Dermis blood vessel endothelial cell (primary cell): ENCODE results near the gene CA9. TPM values are rescaled to one million over a fixed set of nuclear protein-coding genes. Genes with fewer than 3 reads are reported as not detected.

Experiments used
- DNase-seq: peaks from one replicate; pipeline ENCODE4 v3.0.0; 2010
- total RNA-seq: library from RNA; depleted of rRNA; stranded (reverse); fragments of >200 nt; gene quantifications from 2 replicates; pipeline ENCODE4 v1.2.3, GENCODE V29; 2014

The CA9 gene
- total RNA-seq, 1 donor from 2014 or later: not detected

- peak; percentile 41 for DNase-seq
Observed at GRCh38 chr9:35675732-35676392, 2.1 kb downstream of the CA9 start.

- DNase-seq: no peak
Observed at GRCh38 chr9:35679091-35679490, 5.4 kb downstream of the CA9 start.

DNA sequence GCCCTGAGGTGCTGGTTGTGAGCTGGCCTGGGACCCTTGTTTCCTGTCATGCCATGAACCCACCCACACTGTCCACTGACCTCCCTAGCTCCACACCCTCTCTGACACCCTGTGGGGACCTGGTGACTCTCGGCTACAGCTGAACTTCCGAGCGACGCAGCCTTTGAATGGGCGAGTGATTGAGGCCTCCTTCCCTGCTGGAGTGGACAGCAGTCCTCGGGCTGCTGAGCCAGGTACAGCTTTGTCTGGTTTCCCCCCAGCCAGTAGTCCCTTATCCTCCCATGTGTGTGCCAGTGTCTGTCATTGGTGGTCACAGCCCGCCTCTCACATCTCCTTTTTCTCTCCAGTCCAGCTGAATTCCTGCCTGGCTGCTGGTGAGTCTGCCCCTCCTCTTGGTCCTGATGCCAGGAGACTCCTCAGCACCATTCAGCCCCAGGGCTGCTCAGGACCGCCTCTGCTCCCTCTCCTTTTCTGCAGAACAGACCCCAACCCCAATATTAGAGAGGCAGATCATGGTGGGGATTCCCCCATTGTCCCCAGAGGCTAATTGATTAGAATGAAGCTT, 6.1 kb downstream of the CA9 start:
- no peak for DNase-seq

GRCh38 chr9:35680331-35681105, 6.8 kb downstream of the CA9 start:
- no peak for DNase-seq

DNA sequence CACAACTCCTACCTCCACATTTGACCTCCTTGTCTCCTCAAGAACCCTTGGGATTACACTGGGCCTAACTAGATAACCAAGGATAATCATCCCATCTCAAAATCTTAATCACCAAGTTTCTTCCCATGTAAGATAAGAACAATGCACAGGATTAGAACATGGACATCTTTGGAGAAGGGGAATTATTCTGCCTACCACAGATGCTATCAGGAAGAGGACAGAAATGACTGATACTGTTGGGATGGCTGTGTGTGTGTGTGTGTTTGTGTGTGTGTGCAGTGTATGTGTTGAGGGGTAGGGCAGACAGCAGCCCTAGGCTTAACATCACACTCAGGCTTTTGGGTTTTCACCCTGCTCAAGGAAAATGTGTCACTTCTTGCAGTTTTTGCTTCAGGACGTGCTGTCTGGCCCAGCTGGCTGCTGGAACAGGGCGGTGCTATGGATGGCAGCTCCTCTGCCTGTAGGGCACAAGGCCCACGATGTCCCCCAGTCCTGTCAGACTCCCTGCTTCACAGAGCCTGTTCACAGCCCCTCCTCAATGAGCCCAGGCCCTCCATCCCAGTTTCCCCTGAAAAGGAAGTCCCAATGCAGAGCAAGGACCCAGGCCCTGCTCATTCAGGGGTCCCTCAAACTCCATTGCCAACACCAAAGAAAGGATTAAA, 7.7 kb downstream of the CA9 start:
- no peak for DNase-seq

DNA sequence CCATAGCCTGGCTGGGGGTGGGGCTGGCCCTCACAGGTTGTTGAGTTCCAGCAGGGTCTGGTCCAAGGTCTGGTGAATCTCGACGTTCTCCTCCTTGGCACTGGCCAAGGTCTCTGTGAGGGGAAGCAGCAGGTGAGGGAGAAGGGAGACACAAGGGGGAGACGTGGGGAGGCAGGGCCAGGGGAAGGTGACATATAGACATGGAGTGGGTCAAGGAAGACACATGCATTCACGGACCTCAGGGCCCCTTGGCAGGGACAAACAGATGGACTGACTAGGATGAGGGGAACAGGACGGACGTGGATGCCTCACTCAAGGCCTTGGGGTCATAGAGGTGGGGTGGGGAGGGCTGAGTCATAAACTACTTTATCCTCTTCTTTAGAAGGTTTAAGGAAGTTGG, 8.3 kb downstream of the CA9 start:
- no peak for DNase-seq

- no peak for DNase-seq
Observed at GRCh38 chr9:35682520-35683315, 9.0 kb downstream of the CA9 start.

DNA sequence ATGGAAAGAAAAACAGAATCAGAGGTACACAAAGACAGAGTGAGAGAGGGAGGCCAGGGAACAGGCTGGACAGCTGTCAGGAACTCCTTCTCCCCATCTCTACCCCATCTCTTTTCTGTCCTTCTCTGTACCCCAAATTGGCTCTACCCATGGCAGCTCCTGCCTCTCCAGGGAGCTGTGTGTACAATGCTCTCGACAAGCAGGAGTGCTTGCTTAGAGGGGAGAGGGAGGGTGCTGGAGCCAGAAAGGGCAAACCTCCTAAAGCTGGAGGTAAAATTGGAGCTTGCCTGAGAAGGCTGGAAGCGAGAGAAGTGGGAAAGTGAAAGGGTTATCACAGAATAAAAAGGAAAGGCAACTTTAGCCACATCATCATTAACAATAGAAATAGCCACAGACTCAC, 9.6 kb downstream of the CA9 start:
- no peak for DNase-seq

GRCh38 chr9:35684921-35685320, 11.2 kb downstream of the CA9 start:
- DNase-seq: no peak

DNA sequence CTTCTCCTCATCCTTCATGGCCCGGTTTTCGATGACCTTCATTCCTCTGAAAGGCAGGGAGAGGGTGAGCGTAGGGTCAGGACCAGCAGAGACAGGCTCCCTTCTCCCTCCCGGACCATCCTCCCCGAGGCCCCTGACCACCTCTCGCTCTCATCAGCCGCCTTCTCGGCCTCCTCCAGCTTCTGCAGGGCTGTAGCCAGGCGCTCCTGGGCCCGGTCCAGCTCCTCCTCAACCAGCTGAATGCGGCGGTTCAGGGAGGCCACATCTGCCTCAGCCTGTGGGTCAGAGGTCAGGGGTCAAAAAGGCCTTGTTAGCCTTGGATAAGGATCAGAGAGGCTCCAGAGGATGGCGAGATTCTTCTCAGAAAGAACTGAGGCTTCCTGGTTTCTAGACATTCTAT, 11.8 kb downstream of the CA9 start:
- no peak for DNase-seq

DNA sequence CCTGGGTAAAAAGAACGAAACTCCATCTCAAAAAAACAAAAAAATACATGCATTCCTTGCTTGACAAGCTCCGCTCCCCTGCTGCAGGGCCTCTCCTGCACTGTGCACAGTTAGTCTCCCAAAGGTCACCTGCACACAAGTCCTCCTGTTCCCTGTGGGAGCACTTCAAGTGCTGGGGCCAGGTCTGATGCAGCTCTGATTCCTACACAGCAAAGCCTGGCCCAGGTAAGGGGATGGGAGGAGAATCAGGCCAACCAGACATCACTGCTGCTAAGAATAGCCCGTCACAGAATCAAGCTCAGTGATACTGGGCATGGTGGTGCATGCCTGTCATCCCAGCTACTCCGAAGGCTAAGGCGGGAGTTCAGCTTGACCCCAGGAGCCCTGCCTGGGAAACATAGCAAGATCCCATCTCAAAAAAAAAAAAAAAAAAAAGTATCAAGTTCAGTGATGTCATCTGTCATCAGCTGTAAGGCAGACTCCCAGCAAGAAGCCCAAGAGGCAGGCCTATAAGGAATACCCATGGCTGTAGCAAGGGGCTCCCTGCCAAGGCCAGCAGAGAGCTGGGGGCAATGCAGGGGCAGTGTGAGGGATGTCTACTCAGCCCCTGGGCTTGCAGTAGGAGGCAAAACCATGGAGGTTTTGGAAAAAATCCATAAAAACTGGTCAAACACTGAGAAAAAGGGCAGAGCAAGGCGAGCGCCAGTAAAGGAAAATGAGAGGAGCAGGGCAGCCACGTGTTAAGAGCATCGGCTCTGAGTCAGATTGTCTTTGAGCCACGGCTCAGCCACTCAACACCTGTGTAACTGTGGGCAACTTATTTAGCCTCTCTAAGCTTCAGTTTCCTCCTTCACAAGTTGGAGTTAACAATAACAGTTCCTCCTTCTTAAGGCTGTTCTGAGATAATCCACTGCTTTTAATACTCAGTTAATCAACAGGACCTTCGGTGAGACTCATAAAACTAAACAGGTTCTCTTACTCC, 12.8 kb downstream of the CA9 start:
- no peak for DNase-seq

GRCh38 chr9:35687306-35687705, 13.6 kb downstream of the CA9 start:
- DNase-seq: no peak

DNA sequence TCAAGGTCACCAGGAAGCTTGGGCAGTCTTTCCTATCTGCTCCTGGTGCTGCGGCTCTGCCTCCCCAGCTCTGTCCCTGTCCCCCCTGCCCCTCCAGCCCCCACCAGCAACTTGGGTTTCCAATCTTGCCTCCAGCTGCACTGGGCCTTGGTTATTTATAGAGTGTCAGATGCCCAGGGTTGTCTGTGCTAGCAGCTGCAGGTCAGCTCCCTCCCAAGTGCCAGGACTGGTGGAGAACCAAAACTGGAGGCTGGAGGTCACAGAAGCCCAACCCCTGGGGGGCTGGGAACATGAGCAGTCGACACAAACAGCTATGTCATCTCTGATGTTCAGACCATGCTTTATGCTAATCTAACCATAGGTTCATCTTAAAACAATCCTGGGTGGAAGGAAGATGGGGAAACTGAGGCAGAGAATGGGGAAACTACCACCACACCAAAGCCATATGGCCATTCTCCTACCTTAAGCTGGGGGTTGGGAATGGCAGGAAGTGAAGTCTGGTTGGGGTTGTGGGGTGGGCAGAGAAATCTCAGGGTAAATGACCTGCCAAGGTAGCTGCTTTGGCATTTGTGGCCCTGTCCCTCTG, 14.3 kb downstream of the CA9 start:
- DNase-seq: no peak

DNA sequence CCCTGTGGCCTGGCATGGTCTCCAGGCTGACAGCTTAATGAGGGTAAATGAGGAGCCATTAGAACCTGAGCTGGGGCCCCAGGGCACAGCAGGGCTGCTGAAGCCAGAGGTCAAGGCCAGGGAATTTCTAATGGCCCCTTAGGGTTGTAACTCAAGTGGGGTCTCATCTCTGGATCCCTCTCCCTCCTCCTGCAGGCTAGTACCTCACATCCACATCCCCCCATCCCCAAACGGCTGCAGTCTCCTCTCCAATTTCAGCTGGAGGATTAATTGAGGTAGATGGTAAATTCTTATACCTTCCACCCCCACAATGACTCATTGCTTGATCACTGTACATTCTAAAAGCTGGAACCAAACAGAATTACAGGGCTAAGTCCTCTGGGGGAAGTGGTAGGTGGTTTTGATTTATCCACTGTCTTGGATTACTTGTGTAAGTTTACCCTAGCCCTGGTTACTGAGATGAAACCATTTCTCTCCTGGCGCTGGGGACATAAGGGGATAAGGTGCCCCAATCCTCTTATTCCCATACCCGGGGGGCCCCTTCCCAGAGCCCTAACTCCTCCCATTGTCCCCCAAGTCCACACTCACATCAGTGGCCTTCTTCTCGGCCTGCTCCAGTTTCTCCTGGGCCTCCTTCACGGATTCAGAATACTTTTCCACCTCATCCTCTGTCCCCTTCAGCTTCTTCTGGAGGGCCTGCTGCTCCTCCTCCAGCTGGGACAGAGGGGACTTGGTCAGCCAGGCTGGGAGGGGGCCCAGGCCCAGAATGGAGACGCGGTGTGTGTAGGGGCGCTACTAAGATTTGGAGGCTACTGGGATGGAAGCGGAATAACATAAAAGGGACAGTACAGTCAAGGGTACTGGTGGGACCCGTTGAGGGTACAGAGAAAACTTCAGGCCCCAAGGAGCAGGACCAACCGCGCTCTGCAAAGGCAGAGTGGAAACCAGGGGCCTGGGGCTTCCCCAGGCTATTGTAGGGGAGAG, 15.1 kb downstream of the CA9 start:
- DNase-seq: peak; percentile 59

DNA sequence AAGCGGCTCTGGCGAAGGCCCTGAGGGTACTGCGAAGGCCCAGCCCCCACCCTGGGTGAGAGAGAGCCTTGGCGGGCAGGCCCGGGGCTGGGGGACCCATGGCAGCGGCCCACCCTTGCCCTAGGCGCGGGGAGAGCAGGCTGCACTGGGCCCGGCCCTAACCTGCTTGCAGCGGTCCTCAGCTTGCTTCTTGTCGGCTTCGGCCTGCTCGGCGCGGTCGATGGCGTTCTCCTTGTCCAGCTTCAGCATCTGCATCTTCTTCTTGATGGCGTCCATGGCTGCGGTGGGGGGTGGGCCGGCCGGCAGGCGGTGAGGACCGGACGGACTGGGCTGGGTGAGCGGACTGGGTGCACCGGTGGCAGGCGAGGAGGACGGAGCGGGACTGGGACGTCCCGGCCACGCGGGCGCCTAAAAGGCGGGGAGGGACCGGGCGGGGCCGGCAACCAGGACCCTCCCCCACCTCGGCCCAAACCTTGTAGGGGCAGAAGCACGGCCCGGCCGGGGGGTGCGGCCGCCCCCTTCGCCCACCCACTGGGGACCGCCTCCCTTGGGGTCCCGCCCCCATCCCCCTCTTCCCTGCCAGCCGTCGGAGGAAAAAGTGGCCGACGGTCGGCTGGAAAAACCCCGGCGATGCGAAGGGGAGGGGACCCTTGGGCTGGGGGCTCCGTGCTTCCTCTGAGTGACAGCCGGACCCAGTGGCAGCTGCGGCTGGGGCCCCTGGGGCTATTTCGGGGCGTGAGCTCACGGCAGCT, 16.0 kb downstream of the CA9 start, which contains the start of gene TPM2:
TPM2 (minus strand) TSS at position 384 of the 752 bp plus-strand sequence; CDS start at position 276, 108 bp downstream.
- DNase-seq: no peak

DNA sequence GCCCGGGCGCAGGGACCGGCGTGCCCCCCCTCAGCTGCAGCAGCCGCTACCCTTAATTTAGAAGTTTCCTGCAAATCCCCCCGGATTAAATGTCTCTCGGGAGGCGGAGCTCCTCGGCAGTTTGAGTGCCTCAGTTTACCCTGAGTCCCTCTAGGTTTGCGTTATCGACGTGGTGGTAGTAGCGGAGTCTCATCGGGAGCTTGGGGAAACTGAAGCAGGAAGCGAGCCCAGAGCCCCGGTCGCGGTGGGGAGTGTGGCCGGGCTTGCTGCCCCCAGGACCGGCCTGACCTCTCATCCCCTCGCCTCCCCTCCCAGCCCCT, 16.5 kb downstream of the CA9 start:
- DNase-seq: no peak

DNA sequence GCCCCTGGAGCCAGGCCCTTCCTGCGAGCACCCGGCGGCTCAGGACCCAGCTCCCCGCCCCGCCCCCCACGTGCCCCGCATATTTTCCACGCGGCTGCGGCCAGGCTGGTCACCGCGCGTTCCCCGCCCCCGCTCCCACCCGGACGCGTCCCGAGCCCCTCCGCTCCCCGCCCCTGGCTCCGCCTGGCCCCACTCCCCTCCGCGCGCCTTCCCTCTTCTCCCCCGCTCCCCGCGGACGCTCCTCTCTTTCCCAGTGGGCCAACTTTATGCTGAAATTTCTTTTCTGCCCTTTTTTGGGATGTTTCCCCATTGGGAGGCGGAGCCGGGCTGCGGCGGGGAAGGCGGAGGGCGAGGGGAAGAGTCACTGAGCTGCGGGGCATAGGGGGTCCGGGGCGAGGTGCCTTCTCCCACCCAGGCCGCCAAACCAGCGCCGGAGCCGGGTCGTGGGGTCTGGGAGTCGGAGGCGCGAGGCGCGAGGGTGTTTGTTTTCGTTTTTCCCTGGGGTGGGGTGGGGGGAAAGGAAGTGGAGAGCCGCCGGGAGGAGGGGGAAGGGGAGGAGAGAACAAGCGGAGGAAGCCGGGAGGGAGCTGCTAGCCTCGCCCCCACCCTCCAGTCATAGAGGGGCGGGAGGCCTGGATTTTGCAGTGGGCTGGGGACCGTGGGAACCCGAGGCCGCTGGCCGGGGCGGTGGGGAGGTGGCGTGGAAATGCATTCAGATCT, 17.0 kb downstream of the CA9 start:
- peak; percentile 73 for DNase-seq

DNA sequence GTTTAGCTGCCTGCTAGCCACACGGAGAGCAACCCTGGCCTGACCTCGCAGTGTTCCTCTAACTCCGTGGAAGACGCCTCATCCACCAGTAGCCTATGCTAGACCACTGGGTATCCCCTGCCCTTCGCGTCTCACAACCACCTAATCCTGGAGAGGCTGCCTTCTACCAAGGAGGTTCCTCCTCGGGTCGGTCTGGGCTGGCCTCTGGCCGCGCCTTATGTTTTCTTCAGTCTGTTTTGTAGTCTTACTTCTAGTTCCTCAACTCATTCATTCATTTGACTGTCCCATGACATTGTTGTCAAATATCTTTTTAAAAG, 17.6 kb downstream of the CA9 start:
- DNase-seq: no peak
